WI38 (cell line): Measurements from ENCODE around the gene NEK6.

Experiments used
- H3K4me3 ChIP-seq: 2 replicates; pipeline ENCODE4 v1.5.1; 2011; ENCODE audit warnings: low read depth, mild to moderate bottlenecking, control low read depth, low read length
- TF ChIP-seq, protein P1 (sequence below): IDR thresholded peaks from 2 replicates; pipeline ENCODE4 v1.5.1; 2012; ENCODE audit warnings: low read depth, mild to moderate bottlenecking, control low read depth, low read length

The NEK6 gene

GRCh38 chr9:124320062-124320973 lies 62.6 kb downstream of the NEK6 start:
- H3K4me3 ChIP-seq, result no peak overlapping the region
- TF ChIP-seq, protein P1, sequence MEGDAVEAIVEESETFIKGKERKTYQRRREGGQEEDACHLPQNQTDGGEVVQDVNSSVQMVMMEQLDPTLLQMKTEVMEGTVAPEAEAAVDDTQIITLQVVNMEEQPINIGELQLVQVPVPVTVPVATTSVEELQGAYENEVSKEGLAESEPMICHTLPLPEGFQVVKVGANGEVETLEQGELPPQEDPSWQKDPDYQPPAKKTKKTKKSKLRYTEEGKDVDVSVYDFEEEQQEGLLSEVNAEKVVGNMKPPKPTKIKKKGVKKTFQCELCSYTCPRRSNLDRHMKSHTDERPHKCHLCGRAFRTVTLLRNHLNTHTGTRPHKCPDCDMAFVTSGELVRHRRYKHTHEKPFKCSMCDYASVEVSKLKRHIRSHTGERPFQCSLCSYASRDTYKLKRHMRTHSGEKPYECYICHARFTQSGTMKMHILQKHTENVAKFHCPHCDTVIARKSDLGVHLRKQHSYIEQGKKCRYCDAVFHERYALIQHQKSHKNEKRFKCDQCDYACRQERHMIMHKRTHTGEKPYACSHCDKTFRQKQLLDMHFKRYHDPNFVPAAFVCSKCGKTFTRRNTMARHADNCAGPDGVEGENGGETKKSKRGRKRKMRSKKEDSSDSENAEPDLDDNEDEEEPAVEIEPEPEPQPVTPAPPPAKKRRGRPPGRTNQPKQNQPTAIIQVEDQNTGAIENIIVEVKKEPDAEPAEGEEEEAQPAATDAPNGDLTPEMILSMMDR, result peak; percentile 97

DNA sequence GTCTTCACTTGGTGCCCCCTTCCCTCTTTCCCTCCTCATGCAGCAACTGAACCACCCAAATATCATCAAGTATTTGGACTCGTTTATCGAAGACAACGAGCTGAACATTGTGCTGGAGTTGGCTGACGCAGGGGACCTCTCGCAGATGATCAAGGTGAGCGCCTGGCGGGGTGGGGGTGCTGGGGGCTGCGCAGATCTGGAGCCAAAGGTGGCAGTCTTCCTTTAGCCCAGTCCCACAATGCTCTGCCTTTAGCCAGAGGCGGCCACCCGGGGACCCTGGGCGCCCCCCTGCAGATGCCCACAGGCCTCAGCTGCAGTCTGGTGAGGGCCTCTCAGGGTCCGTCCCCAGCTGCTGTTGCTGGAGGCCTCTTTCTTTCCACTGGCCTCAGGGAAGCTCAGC lies 63.7 kb downstream of the NEK6 start:
- TF ChIP-seq, protein P1, result no peak
- no peak overlapping the region for H3K4me3 ChIP-seq

- TF ChIP-seq, protein P1, result no peak
- H3K4me3 ChIP-seq, result no peak overlapping the region
Measured at GRCh38 chr9:124321935-124322334, 64.2 kb downstream of the NEK6 start.

- no peak overlapping the region for H3K4me3 ChIP-seq
- TF ChIP-seq, protein P1, result no peak
Measured at GRCh38 chr9:124322618-124323432, 65.1 kb downstream of the NEK6 start.

DNA sequence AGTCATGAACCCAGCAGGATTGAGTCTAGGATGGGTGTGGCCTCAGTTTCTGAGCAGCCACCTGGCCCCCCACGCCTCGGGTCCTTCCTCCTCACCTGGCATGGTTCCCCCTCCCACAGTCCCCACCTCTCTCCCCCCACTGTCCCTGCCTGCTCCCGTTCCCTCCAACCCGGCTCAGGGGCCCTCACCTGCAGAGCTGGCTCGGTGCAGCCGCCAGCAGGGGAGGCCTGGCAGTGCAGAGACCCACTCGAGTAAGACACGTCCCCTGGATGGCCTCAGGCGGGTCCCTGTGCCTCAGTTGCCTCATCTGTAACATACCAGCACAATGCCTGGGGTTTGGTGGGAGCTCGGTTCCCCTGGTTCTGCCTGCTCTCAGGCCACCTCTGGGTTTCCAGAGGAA lies 66.2 kb downstream of the NEK6 start:
- H3K4me3 ChIP-seq, result no peak overlapping the region
- TF ChIP-seq, protein P1, result no peak

- TF ChIP-seq, protein P1, result no peak
- no peak overlapping the region for H3K4me3 ChIP-seq
Measured at GRCh38 chr9:124325816-124326215, 68.1 kb downstream of the NEK6 start.

DNA sequence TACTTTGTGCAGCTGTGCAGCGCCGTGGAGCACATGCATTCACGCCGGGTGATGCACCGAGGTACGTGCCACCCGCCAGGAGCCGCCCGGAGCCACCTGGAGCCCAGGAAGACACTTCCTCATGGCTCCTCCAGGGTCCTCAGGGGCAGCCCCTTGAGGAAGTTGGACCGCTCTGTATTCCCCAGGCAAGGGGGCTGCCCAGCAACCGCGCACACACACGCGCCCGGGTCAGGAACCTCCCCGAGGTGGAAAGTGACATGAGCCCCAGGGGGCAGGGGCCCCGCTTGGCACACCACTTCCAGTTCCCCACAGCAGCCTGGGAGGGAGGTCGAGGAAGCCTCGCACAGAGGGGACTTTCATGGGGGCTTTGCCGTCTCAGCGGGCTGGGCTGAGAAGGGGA lies 68.6 kb downstream of the NEK6 start:
- TF ChIP-seq, protein P1, result no peak
- H3K4me3 ChIP-seq, result no peak overlapping the region
